ENCODE measurements around the gene DLX3.

DLX3 gene

GRCh38 chr17:49951362-49952082, 43.5 kb downstream of the DLX3 start:
- DNase-seq, result no peak

GRCh38 chr17:49949634-49950033, 45.4 kb downstream of the DLX3 start:
- no peak for DNase-seq

- DNase-seq, result no peak
Measured at GRCh38 chr17:49946964-49947584, 48.0 kb downstream of the DLX3 start.

- no peak for DNase-seq
Measured at GRCh38 chr17:49946208-49946607, 48.8 kb downstream of the DLX3 start.

GRCh38 chr17:49944273-49944870, 50.7 kb downstream of the DLX3 start:
- DNase-seq, result no peak

- DNase-seq, result no peak
Measured at GRCh38 chr17:49942947-49943346, 52.1 kb downstream of the DLX3 start.

- no peak for DNase-seq
Measured at GRCh38 chr17:49941427-49941826, 53.6 kb downstream of the DLX3 start.
